Upper lobe of left lung (tissue), 6 donors: ENCODE data around the gene POLE. TPM values are rescaled to one million over a fixed set of nuclear protein-coding genes. Genes with fewer than 3 reads are reported as not detected.
A peak's percentile ranks its signal among the peaks of the same experiment; 100 is the strongest.

ENCODE experiments used
- ATAC-seq, 2 donors: fragments of 200-7000 bp; cut with Tn5 transposase; one replicate each; pipeline ENCODE4 v1.9.1; 2022; ENCODE audit warnings: mild to moderate bottlenecking in 2 of 2, moderate library complexity in 2 of 2; ENCODE audit not compliant: low FRiP score in 2 of 2
- DNase-seq, 2 donors: peaks; one replicate each; pipeline ENCODE4 v3.0.0-alpha.2; 2019 to 2020
- H3K27ac ChIP-seq, 4 donors: fragments of 200-600 bp; sonication (generic); one replicate each; pipeline ENCODE4 v1.5.1; 2016 to 2019
- H3K27me3 ChIP-seq, 4 donors: fragments of 200-600 bp; sonication (generic); one replicate each; pipeline ENCODE4 v1.5.1; 2017 to 2019
- H3K36me3 ChIP-seq, 4 donors: fragments of 200-600 bp; sonication (generic); one replicate each; pipeline ENCODE4 v1.5.1; 2016 to 2019
- H3K4me1 ChIP-seq, 4 donors: fragments of 200-600 bp; sonication (generic); one replicate each; pipeline ENCODE4 v1.5.1; 2018 to 2019
- H3K4me3 ChIP-seq, 4 donors: fragments of 200-600 bp; sonication (generic); one replicate each; pipeline ENCODE4 v1.5.1; 2017 to 2019; ENCODE audit warnings: mild to moderate bottlenecking in 2 of 4, moderate library complexity in 1 of 4
- H3K9me3 ChIP-seq, 4 donors: fragments of 200-600 bp; sonication (generic); one replicate each; pipeline ENCODE4 v1.5.1; 2018 to 2019
- CTCF ChIP-seq, 6 experiments: fragments of 450-650 bp in 4 of 6; fragments of 200-600 bp in 2 of 6; sonication (generic) in 2 of 6; IDR thresholded peaks; one replicate each; pipeline ENCODE4 v1.5.1; 2016 to 2019; ENCODE audit warnings: antibody characterized with exemption in 6 of 6
- EP300 ChIP-seq, 4 donors: sonication (generic); formaldehyde crosslinking; IDR thresholded peaks; one replicate each; pipeline ENCODE4 v1.5.1; 2017; ENCODE audit warnings: antibody characterized with exemption in 4 of 4, control low read depth in 2 of 4
- POLR2A ChIP-seq, 4 donors: fragments of 450-650 bp; IDR thresholded peaks; one replicate each; pipeline ENCODE4 v1.5.1; 2016 to 2017; ENCODE audit warnings: antibody characterized with exemption in 4 of 4, mild to moderate bottlenecking in 2 of 4
- POLR2AphosphoS5 ChIP-seq, 2 donors: sonication (generic); formaldehyde crosslinking; IDR thresholded peaks; one replicate each; pipeline ENCODE4 v1.5.1; 2017; ENCODE audit warnings: antibody characterized with exemption in 2 of 2
- WGBS, 2 donors: methylation state at CpG; one replicate each; pipeline ENCODE4 v1.1.5; 2017 to 2018; 5-methylcytosine and 5-hydroxymethylcytosine counted together
- total RNA-seq, 6 donors: library from RNA; depleted of rRNA in 4 of 6; stranded (reverse); fragments of >200 nt in 4 of 6; gene quantifications; one replicate each; pipeline versions ENCODE4 v1.1.0 to v1.2.1, GENCODE V29; 2016 to 2021
- donor health status: DM: no; HTN: no; CAD: no; lungs with moderate emphysema.
- donor health status: DM: no; HTN: yes; CAD: no; lungs with severe emphysema.

The POLE gene
- 100 to 1,000 TPM in 1 of 6 donors, 10 to 100 TPM in 5; 16.6 to 228 (median 26.2) TPM for total RNA-seq

- Histone ChIP-seq H3K9me3 (no peaks in the 10 kb centered on the region), H3K4me1 (peaks cover 9 to 27% (median 10%) of the 10 kb centered on the region in 4 donors), H3K27ac (peak within 1 kb of the TSS; percentile 42 to 81 (median 64)), H3K36me3 (peaks cover 0 to 3% (median 0%) of the 10 kb centered on the region in 4 donors), H3K27me3 (no peaks in the 10 kb centered on the region), H3K4me3 (peak within 1 kb of the TSS; percentile 61 to 100 (median 90))
- ATAC-seq (peak; percentile 100), DNase-seq (peak; percentile 94 to 99)
- TF ChIP-seq POLR2A (IDR thresholded peaks at IDR 0.05) (peak in 1 of 4 donors; percentile 67), POLR2AphosphoS5 (IDR thresholded peaks at IDR 0.05) (peak; percentile 43 to 76), CTCF (IDR thresholded peaks at IDR 0.05) (peak in 5 of 6 experiments; percentile 7 to 49 (median 35)), EP300 (IDR thresholded peaks at IDR 0.05) (peak in 1 of 4 donors; percentile 60)
- WGBS, 2 donors, result 0% methylated on average over 30 of the region's 134 CpGs; no CpG with 5 or more reads in 1 of the 2 donors
Observed at GRCh38 chr12:132687211-132688164, at the start of gene POLE, which contains the start of gene PXMP2. TSS of gene POLE (minus strand) at chr12:132687342. CDS start at chr12:132687315, 27 bp downstream. TSS of gene PXMP2 (plus strand) at chr12:132687587. CDS start at chr12:132687671, 84 bp downstream.

DNA sequence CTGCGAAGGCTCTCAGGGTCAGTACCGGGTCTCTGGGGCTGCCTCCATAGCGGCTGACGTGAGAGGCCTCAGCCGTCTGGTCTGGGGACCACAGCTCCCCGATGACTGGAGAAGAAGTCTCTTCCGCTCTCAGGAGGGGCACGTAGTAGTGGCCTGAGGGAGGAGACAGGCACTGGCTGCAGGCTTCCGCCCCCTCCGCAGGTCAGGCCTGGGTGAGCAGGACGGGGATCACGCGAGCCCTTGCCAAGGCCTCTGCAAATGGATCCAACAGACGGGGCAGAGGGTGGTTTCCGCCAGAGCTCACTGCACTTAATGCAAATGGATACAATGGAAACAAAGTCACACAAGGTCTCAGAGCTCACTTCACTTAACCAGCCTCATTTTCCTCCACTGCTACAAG, 49.8 kb upstream of the POLE start:
- Histone ChIP-seq H3K27ac (no peak overlapping the region), H3K4me3 (no peak overlapping the region), H3K4me1 (no peaks in the 10 kb centered on the region), H3K9me3 (no peaks in the 10 kb centered on the region), H3K36me3 (peaks cover 60 to 100% (median 99%) of the 10 kb centered on the region in 4 donors), H3K27me3 (no peaks in the 10 kb centered on the region)
- DNase-seq (no peak), ATAC-seq (peak in 1 of 2 donors; percentile 6)
- TF ChIP-seq CTCF (IDR thresholded peaks at IDR 0.05) (no peak), POLR2AphosphoS5 (IDR thresholded peaks at IDR 0.05) (no peak), POLR2A (IDR thresholded peaks at IDR 0.05) (no peak), EP300 (IDR thresholded peaks at IDR 0.05) (no peak)
- WGBS, 2 donors, result 95% methylated on average over 12 to 14 of the region's 15 CpGs

DNA sequence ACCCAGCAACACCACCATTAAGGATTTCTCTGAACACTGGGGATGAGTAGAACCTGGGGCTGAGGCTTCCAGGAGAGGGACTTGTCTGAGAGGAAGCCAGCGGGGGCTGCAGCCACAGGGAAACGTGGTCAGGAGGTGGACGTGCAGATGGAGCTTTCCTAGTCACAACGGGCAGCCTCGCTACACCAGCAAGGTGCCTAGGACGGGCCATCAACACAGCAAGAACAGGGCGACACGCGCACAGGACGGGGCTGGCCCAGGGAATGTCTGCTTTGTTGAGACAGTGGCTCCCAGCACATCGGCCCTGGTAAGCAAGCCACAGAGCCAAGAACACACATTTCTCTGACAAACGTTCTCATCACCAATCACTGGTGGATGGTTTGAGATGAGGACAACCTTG, 49.2 kb upstream of the POLE start:
- DNase-seq (no peak), ATAC-seq (no peak)
- H3K4me3 ChIP-seq, result no peak overlapping the region
- H3K27me3 ChIP-seq, result no peaks in the 10 kb centered on the region
- H3K27ac ChIP-seq, result no peak overlapping the region
- H3K36me3 ChIP-seq, result peaks cover 65 to 100% (median 100%) of the 10 kb centered on the region in 4 donors
- no peaks in the 10 kb centered on the region for H3K4me1 ChIP-seq
- TF ChIP-seq EP300 (IDR thresholded peaks at IDR 0.05) (no peak), CTCF (IDR thresholded peaks at IDR 0.05) (no peak), POLR2AphosphoS5 (IDR thresholded peaks at IDR 0.05) (no peak), POLR2A (IDR thresholded peaks at IDR 0.05) (no peak)
- WGBS, 2 donors, result 89 to 98% methylated on average over 12 of the region's 12 CpGs
- H3K9me3 ChIP-seq, result no peaks in the 10 kb centered on the region

- no peak for ATAC-seq
- Histone ChIP-seq H3K9me3 (no peaks in the 10 kb centered on the region), H3K27me3 (no peaks in the 10 kb centered on the region), H3K4me1 (no peaks in the 10 kb centered on the region), H3K27ac (no peak overlapping the region), H3K36me3 (peaks cover 63 to 100% (median 98%) of the 10 kb centered on the region in 4 donors), H3K4me3 (no peak overlapping the region)
- TF ChIP-seq CTCF (IDR thresholded peaks at IDR 0.05) (no peak), POLR2AphosphoS5 (IDR thresholded peaks at IDR 0.05) (no peak), POLR2A (IDR thresholded peaks at IDR 0.05) (no peak), EP300 (IDR thresholded peaks at IDR 0.05) (no peak)
- DNase-seq, result no peak
- WGBS, 2 donors, result 92 to 94% methylated on average over 16 to 20 of the region's 20 CpGs
Observed at GRCh38 chr12:132735496-132735895, 48.4 kb upstream of the POLE start.
